Suppressor macrophage (primary cell): ENCODE measurements around the gene ADAMTS16.

Experiments used
- DNase-seq, 4 experiments: peaks; one replicate each; pipeline ENCODE4 v3.0.0-alpha.2; 2020 to 2022

The ADAMTS16 gene

GRCh38 chr5:5235685-5236084, 95.6 kb downstream of the ADAMTS16 start:
- no peak for DNase-seq

- no peak for DNase-seq
Observed at GRCh38 chr5:5239191-5239590, 99.1 kb downstream of the ADAMTS16 start.

DNA sequence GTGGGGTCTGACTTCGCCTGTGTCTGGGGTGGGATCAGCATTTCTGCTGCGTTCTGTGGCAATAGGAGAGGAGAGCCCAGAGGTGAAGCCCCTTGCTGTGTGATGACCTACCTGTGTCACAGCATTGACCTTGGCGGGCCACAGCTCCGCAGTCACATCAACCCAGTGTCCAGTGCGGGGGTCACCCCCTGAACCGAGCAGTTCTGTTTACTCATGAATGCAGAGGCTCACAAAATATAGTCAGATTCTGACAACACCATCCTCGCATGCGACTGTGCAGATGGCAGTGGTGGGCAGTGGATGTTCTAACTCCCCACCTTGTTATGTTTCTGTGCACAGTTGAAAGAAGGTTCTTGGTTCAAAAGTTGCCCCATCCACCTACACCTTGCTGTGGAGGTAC, 100.1 kb downstream of the ADAMTS16 start:
- DNase-seq = no peak

- DNase-seq = no peak
Observed at GRCh38 chr5:5242056-5242455, 101.9 kb downstream of the ADAMTS16 start.

DNA sequence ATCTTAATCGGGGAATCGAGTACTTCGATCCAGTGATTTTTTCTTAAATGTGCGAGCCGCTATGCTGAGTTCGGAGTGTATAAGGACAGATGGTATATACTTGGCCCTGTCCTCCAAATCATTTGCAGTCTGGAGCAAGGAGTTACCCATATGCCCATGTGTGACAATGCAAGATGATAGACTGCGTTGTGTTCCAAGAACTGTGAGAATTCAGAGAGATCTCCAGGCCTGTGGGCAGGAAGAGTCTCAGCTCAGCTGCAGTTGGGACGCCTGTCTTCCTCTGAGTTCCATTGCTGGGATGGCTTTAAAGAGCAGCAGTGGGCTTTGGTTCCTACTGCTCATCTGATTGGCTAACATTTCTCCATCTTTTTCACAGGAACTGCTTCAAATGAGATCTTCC, 106.6 kb downstream of the ADAMTS16 start:
- DNase-seq = no peak

DNA sequence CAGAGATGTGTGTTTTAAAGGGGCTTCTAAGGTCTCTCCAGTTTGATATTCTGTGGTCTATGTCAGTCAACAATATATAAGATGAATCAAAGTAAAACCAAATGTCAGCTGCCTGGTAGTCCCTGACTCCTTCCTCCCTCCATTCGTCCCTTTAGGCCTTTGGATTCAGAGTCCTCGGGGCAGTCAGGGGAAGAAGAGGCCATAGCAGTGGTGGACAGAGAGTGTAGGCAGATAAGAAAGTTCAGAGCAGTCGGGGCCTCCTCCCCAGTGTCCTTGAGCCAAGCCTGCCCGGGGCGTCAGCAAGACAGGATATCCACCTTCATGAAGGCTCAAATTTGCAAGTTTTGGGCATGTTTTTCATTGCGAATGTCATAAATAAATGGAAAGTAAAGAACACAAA, 110.6 kb downstream of the ADAMTS16 start:
- no peak for DNase-seq

GRCh38 chr5:5252106-5252505, 112.0 kb downstream of the ADAMTS16 start:
- DNase-seq = no peak

DNA sequence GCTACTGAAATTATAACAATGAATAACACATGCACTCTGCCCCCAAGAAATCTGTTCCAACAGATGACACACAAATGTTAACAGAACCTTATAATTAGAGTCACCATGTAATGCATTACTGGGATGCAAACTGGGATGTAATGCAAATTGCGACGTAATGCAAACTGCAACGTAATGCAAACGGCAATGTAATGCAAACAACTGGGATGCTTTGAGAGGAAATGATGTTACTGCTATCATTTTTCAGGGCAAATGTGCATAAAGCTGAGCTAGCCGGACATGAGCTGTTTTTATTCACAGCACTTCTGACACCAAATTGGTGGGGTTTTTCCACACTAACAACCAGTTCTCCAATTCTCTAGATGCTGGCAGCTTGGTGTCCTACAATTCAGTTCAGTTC, 117.2 kb downstream of the ADAMTS16 start:
- DNase-seq = no peak

DNA sequence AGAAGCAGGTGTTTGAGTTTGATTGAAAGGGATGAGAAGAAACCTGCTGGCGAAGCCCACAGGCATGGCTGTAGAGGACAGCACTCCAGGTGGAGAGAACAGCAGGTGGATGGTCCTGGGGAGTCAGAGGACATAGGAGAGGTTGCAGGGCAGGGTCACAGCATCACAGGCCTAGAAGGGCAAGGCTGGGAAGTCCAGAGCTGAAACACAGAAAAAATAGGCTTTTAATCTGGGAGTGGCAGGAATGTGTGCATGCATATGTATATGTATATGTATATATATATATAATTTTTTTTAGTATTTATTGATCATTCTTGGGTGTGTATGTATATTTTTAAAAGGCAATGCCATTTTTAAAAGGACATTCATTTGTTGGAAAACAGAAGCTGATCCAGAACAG, 118.4 kb downstream of the ADAMTS16 start:
- no peak for DNase-seq

- DNase-seq = no peak
Observed at GRCh38 chr5:5264727-5265126, 124.6 kb downstream of the ADAMTS16 start.

- no peak for DNase-seq
Observed at GRCh38 chr5:5266297-5266696, 126.2 kb downstream of the ADAMTS16 start.

- no peak for DNase-seq
Observed at GRCh38 chr5:5270161-5270560, 130.0 kb downstream of the ADAMTS16 start.

GRCh38 chr5:5270958-5271785, 131.0 kb downstream of the ADAMTS16 start:
- no peak for DNase-seq

DNA sequence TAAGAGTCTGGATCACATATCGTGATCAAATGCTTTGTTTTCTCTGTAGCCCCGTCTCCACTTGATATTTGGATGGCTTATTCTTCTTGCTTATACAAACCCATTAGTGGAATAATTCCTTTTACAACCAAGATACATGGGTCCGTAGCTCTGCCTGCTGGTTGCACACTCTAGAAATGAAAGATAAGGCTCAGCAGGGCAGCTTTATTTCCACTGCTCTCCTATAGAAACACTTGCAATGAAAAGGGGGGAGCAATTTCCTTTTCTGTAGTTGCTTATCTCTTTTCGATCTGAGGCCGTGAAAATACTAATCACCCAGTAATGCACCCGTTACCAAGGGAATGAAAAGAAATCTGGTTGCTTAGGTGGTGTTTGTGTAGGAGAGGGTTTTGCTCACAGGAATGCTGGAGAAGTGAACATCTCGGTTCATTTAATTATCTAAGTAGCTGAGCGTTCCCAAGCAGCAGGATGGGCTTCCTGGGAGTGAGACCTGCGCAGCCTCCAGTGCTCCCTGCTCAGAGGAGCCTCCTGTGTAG, 131.7 kb downstream of the ADAMTS16 start:
- no peak for DNase-seq

DNA sequence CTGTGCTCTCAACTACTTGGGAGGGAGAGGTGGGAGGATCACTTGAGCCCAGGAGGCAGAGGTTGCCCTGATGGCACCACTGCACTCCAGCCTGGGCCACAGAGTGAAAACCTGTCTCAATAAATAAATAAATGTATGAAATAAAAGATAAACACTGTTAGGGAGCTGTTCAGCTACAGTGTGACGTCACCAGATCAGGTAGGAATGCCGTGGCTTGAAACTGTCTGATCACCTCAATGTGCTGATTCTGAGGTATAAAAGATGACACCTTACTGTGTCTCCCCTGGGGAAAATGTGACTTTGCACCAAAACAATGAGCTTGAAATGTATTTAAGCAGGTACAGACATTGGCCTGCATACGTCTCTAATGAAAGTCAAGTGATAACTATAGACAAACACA, 133.3 kb downstream of the ADAMTS16 start:
- DNase-seq = no peak

- no peak for DNase-seq
Observed at GRCh38 chr5:5273976-5274375, 133.8 kb downstream of the ADAMTS16 start.

DNA sequence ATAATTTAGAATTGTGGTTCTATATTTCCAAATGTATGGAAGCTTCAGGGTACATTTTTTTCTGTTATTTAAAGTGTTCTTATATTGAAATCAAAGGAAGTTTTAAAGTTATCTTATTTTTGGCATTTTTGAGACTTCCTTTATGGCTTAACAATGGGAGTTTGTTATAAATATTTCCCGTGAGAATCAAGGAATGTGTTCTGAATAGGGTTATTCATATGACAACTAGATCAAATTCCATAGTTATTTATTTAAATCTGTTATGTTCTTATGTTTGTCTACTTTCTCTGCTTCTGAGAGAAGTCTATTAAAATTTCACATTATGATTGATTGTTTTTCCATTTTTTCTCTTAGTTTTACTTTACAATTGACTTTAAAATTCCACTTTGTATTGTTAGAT, 135.1 kb downstream of the ADAMTS16 start:
- no peak for DNase-seq

- DNase-seq = no peak
Observed at GRCh38 chr5:5276430-5276829, 136.3 kb downstream of the ADAMTS16 start.

DNA sequence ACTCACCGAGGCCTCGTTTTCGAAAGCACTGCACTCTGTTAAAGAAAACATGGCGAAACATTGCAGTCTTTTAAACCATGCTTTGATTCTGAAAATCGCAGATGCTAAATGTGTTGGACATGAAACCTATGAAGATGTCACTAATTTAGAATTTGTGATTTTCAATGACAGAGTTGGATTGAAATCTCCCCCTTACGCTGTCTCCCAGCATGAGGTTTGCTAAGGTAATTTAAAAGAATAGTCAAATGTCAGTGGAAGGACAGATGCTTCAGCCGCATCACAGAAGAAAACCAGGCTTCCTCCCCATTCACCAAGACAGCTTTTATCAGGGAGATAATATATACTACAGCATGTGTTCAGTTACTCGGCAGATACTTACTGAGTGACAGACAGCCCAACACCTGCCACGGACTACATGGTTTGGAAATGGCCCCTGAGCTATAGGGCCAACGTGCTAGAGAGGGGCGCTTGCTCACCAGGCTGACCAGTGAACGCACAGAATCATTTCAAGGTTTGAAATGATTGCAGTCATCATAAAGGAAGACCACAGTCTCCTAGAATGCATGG, 136.9 kb downstream of the ADAMTS16 start:
- DNase-seq = no peak

GRCh38 chr5:5278201-5278814, 138.2 kb downstream of the ADAMTS16 start:
- no peak for DNase-seq

GRCh38 chr5:5278815-5279381, 138.8 kb downstream of the ADAMTS16 start:
- DNase-seq = no peak

DNA sequence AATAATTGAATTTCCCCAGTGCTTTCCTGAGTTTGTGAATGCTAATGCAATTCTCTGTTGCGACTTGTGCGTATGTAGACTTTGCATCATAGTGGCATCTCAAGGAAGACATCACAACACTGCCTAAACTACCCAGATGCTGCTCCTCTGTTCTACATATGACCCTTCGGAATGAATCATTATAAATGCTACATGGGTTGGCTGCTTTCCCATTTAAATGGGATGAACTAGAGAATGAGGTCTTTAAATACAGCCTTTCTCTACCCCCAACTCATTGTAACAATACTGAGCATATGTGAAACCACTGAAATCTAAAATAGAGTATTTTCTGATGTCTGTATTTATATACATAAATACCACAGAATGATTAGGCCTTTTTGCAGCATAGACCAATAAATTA, 145.8 kb downstream of the ADAMTS16 start:
- DNase-seq = no peak

- DNase-seq = no peak
Observed at GRCh38 chr5:5287419-5287818, 147.3 kb downstream of the ADAMTS16 start.

DNA sequence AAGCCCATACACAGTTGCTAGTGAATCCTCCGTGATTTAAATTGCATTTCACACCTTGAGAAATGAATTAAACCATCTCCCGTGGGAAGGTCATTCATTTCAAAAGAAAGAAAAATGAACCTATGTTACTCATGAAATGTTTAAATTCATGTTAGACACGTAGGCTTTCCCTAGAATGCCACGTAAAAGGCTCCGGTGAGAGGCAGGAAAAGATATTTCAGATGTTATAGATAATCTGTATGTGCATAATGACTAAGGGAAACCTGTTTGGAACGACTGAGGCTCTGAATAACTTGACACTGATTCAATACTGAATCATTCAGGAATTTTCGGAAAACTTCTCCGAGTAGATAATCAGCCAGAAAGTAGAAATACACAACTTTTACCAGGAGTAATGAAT, 148.1 kb downstream of the ADAMTS16 start:
- DNase-seq = no peak
